Heart left ventricle (tissue), 16 donors: Measurements from ENCODE around the gene EML5. TPM values are rescaled to one million over a fixed set of nuclear protein-coding genes. Genes with fewer than 3 reads are reported as not detected.

Source experiments
- ATAC-seq, 4 donors: fragments of 200-7000 bp; cut with Tn5 transposase; one replicate each; pipeline ENCODE4 v1.9.1; 2020 to 2022; ENCODE audit warnings: moderate library complexity in 4 of 4, mild to moderate bottlenecking in 3 of 4, moderate number of reproducible peaks in 1 of 4
- DNase-seq, 5 donors: peaks; one replicate each; pipeline ENCODE4 v3.0.0-alpha.2; 2020
- H3K27ac ChIP-seq, 12 donors: fragments of 200-600 bp; sonication (generic) in 4 of 12; one replicate each; pipeline versions ENCODE4 v1.5.0 to v1.8.0; 2016 to 2022; ENCODE audit warnings: mild to moderate bottlenecking in 2 of 12
- H3K27me3 ChIP-seq, 9 donors: fragments of 200-600 bp; sonication (generic) in 2 of 9; one replicate each; pipeline versions ENCODE4 v1.5.1 to v1.8.0; 2016 to 2022; ENCODE audit warnings: mild to moderate bottlenecking in 3 of 9
- H3K36me3 ChIP-seq, 9 donors: fragments of 200-600 bp; sonication (generic) in 2 of 9; one replicate each; pipeline versions ENCODE4 v1.5.0 to v1.8.0; 2018 to 2022; ENCODE audit warnings: mild to moderate bottlenecking in 2 of 9
- H3K4me1 ChIP-seq, 12 donors: fragments of 200-600 bp; sonication (generic) in 4 of 12; one replicate each; pipeline versions ENCODE4 v1.5.0 to v1.8.0; 2016 to 2022; ENCODE audit warnings: mild to moderate bottlenecking in 3 of 12
- H3K4me3 ChIP-seq, 12 donors: fragments of 200-600 bp; sonication (generic) in 4 of 12; one replicate each; pipeline versions ENCODE4 v1.5.0 to v1.8.0; 2017 to 2022; ENCODE audit warnings: mild to moderate bottlenecking in 9 of 12, moderate library complexity in 4 of 12
- H3K9me3 ChIP-seq, 12 donors: fragments of 200-600 bp; sonication (generic) in 4 of 12; one replicate each; pipeline versions ENCODE4 v1.5.0 to v1.8.0; 2016 to 2022; ENCODE audit warnings: mild to moderate bottlenecking in 1 of 12
- POLR2A ChIP-seq, 2 donors: fragments of 450-650 bp; IDR thresholded peaks; one replicate each; pipeline ENCODE4 v1.6.1; 2017; ENCODE audit warnings: antibody characterized with exemption in 2 of 2, mild to moderate bottlenecking in 2 of 2, moderate library complexity in 2 of 2
- WGBS, 4 donors: extraction: QIAGEN DNeasy Blood & Tissue Kit in 2 of 4; methylation state at CpG; one replicate each; pipeline versions ENCODE4 v1.1.5 to v1.1.7; 2013 to 2018; 5-methylcytosine and 5-hydroxymethylcytosine counted together
- intact Hi-C, 10 donors: fragments of 100-400 bp; cut with DNase I; formaldehyde crosslinking; loops; one replicate each; pipeline versions ENCODE4 v1.11.1 to v1.14.2; 2022
- polyA plus RNA-seq, 2 donors: library from polyadenylated mRNA; stranded (reverse); fragments of 200-250 nt; gene quantifications; one replicate each; pipeline ENCODE4 v1.2.3, GENCODE V29; 2013
- total RNA-seq, 9 donors: library from RNA; depleted of rRNA in 2 of 9; stranded (reverse); fragments of >200 nt in 2 of 9; fragmentation: NEBNext Ultra II Directional in 3 of 9; extraction: Animal tissue kit (Norgen Biotek cat#: 25700) in 3 of 9; gene quantifications; one replicate each; pipeline versions ENCODE4 v1.1.0 to v1.2.4, GENCODE V29; 2016 to 2023
- TF ChIP-seq, protein P1 (sequence below), 12 donors: fragments of 200-600 bp; sonication (generic) in 4 of 12; IDR thresholded peaks; one replicate each; pipeline versions ENCODE4 v1.5.0 to v1.8.0; 2018 to 2022; ENCODE audit warnings: antibody characterized with exemption in 12 of 12, mild to moderate bottlenecking in 5 of 12
- donor health status: ischemic (EF 13 %, LVEDD 7.1; RV severe dilation, severe dysfunction).
- donor health status: healthy with polysubstance abuse.
- donor health status: DM: no; HTN: yes; CAD: no.
- donor health status: DM: no; HTN: no; CAD: no.
- donor health status: ischemic (EF 25% LVEDD 6.9; RV normal size, moderate dysfunction).
- donor health status: ischemic (EF 25% LVEDD 5.7; RV mildly dilated, moderate dysfunction).
- donor health status: healthy.
- donor health status: DM: yes; HTN: yes; CAD: no.
- donor health status: ischemic (EF 35%, LVEDD 5.7; RV mildly dilated, moderate dysfunction).
- donor health status: nonischemic (EF 11% LVEDD 7.7; RV severe dilation, severe dysfunction).
- donor health status: DM: yes; HTN: yes; CAD: no.
- donor health status: PGD.
- donor health status: ischemic (EF 29% LVEDD 5.4; RV normal size, mild dysfunction).
- donor health status: nonischemic (EF 23%, LVEDD 6.1; RV moderate dilation, normal function).

The EML5 gene
- total and polyA plus RNA-seq, 11 donors, result 0.08 to 0.71 (median 0.21) TPM

DNA sequence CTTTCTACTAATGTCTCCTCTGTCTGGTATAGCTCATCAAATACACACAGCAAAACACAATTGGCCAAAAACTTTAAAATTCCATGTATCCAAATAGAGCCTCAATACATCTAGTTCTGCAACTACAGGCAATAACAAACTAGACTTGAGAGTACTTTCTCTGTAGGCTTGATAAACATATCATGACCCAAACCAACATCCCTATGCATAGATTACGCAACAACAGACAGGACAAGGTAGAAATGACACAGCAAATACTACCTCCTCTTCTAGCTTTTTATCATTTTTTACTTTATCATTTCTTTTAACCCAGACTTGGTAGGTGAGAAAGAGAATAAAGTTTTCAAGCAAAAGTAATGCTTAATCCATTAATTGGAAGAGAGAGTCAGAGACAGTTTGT is 41.8 kb downstream of the EML5 start:
- H3K27ac ChIP-seq, result no peak overlapping the region
- ATAC-seq, result no peak
- no peaks in the 10 kb centered on the region for H3K9me3 ChIP-seq
- TF ChIP-seq, protein P1, sequence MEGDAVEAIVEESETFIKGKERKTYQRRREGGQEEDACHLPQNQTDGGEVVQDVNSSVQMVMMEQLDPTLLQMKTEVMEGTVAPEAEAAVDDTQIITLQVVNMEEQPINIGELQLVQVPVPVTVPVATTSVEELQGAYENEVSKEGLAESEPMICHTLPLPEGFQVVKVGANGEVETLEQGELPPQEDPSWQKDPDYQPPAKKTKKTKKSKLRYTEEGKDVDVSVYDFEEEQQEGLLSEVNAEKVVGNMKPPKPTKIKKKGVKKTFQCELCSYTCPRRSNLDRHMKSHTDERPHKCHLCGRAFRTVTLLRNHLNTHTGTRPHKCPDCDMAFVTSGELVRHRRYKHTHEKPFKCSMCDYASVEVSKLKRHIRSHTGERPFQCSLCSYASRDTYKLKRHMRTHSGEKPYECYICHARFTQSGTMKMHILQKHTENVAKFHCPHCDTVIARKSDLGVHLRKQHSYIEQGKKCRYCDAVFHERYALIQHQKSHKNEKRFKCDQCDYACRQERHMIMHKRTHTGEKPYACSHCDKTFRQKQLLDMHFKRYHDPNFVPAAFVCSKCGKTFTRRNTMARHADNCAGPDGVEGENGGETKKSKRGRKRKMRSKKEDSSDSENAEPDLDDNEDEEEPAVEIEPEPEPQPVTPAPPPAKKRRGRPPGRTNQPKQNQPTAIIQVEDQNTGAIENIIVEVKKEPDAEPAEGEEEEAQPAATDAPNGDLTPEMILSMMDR (IDR thresholded peaks at IDR 0.05), result no peak
- TF ChIP-seq POLR2A (IDR thresholded peaks at IDR 0.05), result no peak
- DNase-seq, result no peak
- no peaks in the 10 kb centered on the region for H3K27me3 ChIP-seq
- intact Hi-C loops, result no loop called here
- no peaks in the 10 kb centered on the region for H3K4me1 ChIP-seq
- WGBS, 4 donors, result 92 to 96% (median 94%) methylated on average over 1 of the region's 1 CpG
- no peaks in the 10 kb centered on the region for H3K36me3 ChIP-seq
- H3K4me3 ChIP-seq, result no peak overlapping the region

DNA sequence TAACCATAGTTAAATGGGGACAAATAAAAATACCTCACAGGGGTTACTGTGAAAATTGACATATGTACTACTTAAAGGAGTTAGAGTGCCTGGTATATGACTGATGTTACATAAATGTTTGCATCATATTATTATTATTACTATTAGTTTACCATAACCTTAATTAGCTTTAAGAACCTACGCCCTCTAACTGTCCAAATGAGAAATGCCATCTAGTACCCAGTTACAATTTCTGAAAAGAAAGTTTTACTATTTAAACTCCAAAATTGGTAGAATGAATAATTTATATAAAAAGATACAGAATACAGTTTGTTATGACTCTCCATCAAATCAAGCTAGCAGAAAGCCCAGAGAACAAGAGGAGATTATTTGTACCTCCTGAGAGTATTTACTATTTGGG is 42.3 kb downstream of the EML5 start:
- 74 to 89% (median 81%) methylated on average over 1 of the region's 1 CpG for WGBS, 4 donors
- no peaks in the 10 kb centered on the region for H3K36me3 ChIP-seq
- intact Hi-C loops, result no loop called here
- DNase-seq (no peak), ATAC-seq (no peak)
- no peak overlapping the region for H3K27ac ChIP-seq
- no peak overlapping the region for H3K4me3 ChIP-seq
- H3K27me3 ChIP-seq, result no peaks in the 10 kb centered on the region
- H3K9me3 ChIP-seq, result no peaks in the 10 kb centered on the region
- no peaks in the 10 kb centered on the region for H3K4me1 ChIP-seq
- TF ChIP-seq, protein P1 (IDR thresholded peaks at IDR 0.05), result no peak
- TF ChIP-seq POLR2A (IDR thresholded peaks at IDR 0.05), result no peak

DNA sequence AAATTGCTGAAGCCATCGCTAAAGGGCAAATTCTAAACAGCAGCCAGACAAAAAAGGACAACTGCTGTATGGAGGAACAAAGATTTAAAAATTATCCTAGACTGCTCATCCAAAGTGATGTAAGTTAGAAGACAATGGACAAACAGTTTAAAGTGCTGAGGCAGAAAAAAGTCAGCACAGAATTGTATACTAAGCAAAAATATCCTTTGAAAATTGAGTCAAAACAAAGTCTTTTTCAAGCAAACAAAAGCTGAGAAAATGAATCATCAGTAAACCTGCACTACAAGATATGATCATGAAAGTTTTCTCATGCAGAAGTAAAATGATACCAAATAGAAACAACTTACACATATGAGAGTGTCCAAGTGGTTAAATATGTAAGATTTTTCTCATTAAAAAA is 43.6 kb downstream of the EML5 start:
- Histone ChIP-seq H3K9me3 (no peaks in the 10 kb centered on the region), H3K4me3 (no peak overlapping the region), H3K27ac (no peak overlapping the region), H3K36me3 (no peaks in the 10 kb centered on the region), H3K27me3 (no peaks in the 10 kb centered on the region), H3K4me1 (no peaks in the 10 kb centered on the region)
- intact Hi-C loops, result no loop called here
- no peak for DNase-seq
- no peak for ATAC-seq
- TF ChIP-seq, protein P1 (IDR thresholded peaks at IDR 0.05), result no peak
- no peak for TF ChIP-seq POLR2A (IDR thresholded peaks at IDR 0.05)
- 88 to 95% (median 91%) methylated on average over 1 of the region's 1 CpG for WGBS, 4 donors

DNA sequence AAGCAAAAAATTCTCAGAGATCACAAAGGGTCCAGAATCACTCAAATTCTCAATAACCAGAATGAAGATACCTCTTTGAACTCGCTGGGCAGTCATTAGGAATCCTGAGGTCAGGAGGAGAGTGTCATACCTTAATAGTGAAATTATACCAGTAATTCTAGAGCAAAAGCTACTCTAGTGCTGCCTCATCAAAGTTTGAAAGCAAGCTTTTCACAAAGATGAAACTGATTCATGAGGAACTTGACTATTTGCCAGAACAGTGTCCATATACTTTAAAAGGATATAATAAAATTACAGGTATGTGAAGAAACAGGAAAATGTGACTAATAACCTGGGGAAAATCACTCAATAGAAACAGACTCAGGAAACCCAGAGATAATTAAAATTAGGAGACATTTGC is 44.5 kb downstream of the EML5 start:
- Histone ChIP-seq H3K4me1 (no peaks in the 10 kb centered on the region), H3K36me3 (no peaks in the 10 kb centered on the region), H3K4me3 (no peak overlapping the region), H3K9me3 (no peaks in the 10 kb centered on the region), H3K27ac (no peak overlapping the region), H3K27me3 (no peaks in the 10 kb centered on the region)
- ATAC-seq (no peak), DNase-seq (no peak)
- intact Hi-C loops, result no loop called here
- 79 to 90% (median 87%) methylated on average over 1 of the region's 1 CpG for WGBS, 4 donors
- no peak for TF ChIP-seq POLR2A (IDR thresholded peaks at IDR 0.05)
- TF ChIP-seq, protein P1 (IDR thresholded peaks at IDR 0.05), result no peak
